Progenitor cell of endocrine pancreas (in vitro differentiated cells): ENCODE data around the gene SRGN. TPM values are rescaled to one million over a fixed set of nuclear protein-coding genes. Genes with fewer than 3 reads are reported as not detected.
A peak's percentile ranks its signal among the peaks of the same experiment; 100 is the strongest.

Source experiments
- DNase-seq: peaks from one replicate; pipeline ENCODE4 v3.0.0; 2021; ENCODE audit warnings: low spot score; ENCODE audit not compliant: unreplicated experiment
- H3K27ac Mint-ChIP-seq: 2 replicates; pipeline ENCODE4 v1.8.0; 2021; ENCODE audit warnings: mild to moderate bottlenecking, moderate library complexity, mixed read lengths
- H3K27me3 Mint-ChIP-seq: 2 replicates; pipeline ENCODE4 v1.8.0; 2021; ENCODE audit warnings: mixed read lengths
- H3K36me3 Mint-ChIP-seq: 2 replicates; pipeline ENCODE4 v1.8.0; 2022; ENCODE audit warnings: mixed read lengths; ENCODE audit not compliant: insufficient read depth
- H3K4me1 Mint-ChIP-seq: 2 replicates; pipeline ENCODE4 v1.8.0; 2021; ENCODE audit warnings: low read depth, mixed read lengths
- H3K4me3 Mint-ChIP-seq: 2 replicates; pipeline ENCODE4 v1.8.0; 2021; ENCODE audit warnings: low read depth, mild to moderate bottlenecking, moderate library complexity, mixed read lengths
- H3K9me3 Mint-ChIP-seq: 2 replicates; pipeline ENCODE4 v1.8.0; 2021; ENCODE audit warnings: low read depth, mixed read lengths
- CTCF ChIP-seq: fragments of 200-600 bp; sonication (generic); IDR thresholded peaks from one replicate; pipeline ENCODE4 v1.5.0; 2021; ENCODE audit warnings: antibody characterized with exemption, mild to moderate bottlenecking; ENCODE audit not compliant: unreplicated experiment
- total RNA-seq: library from RNA; stranded (reverse); gene quantifications from 2 replicates; pipeline ENCODE4 v1.2.1, GENCODE V29; 2021

The SRGN gene
- total RNA-seq, 1 donor from 2014 or later, result not detected

- Mint-ChIP-seq H3K9me3 (peaks cover 3% of the 10 kb centered on the region), H3K36me3 (no peaks in the 10 kb centered on the region), H3K27me3 (peaks cover 12% of the 10 kb centered on the region), H3K4me1 (no peaks in the 10 kb centered on the region), H3K4me3 (no peak overlapping the region), H3K27ac (no peak overlapping the region)
- no peak for TF ChIP-seq CTCF
- DNase-seq, result no peak
These were observed 19.8 kb downstream of the SRGN start for GRCh38 chr10:69107699-69108098.

- H3K27me3 Mint-ChIP-seq, result peaks cover 2% of the 10 kb centered on the region
- H3K27ac Mint-ChIP-seq, result no peak overlapping the region
- H3K36me3 Mint-ChIP-seq, result no peaks in the 10 kb centered on the region
- DNase-seq, result no peak
- no peaks in the 10 kb centered on the region for H3K9me3 Mint-ChIP-seq
- no peak for TF ChIP-seq CTCF
- H3K4me1 Mint-ChIP-seq, result peaks cover 3% of the 10 kb centered on the region
- H3K4me3 Mint-ChIP-seq, result no peak overlapping the region
These were observed 32.0 kb downstream of the SRGN start for GRCh38 chr10:69119896-69120295.

- H3K4me3 Mint-ChIP-seq, result peak overlapping the region; percentile 91
- peak; percentile 36 for TF ChIP-seq CTCF
- no peaks in the 10 kb centered on the region for H3K9me3 Mint-ChIP-seq
- H3K36me3 Mint-ChIP-seq, result no peaks in the 10 kb centered on the region
- no peak for DNase-seq
- H3K27me3 Mint-ChIP-seq, result no peaks in the 10 kb centered on the region
- H3K27ac Mint-ChIP-seq, result peak overlapping the region; percentile 99
- H3K4me1 Mint-ChIP-seq, result peaks cover 10% of the 10 kb centered on the region
These were observed 35.4 kb downstream of the SRGN start for GRCh38 chr10:69123306-69123746.

- Mint-ChIP-seq H3K4me3 (peak within 1 kb of the TSS; percentile 95), H3K9me3 (no peaks in the 10 kb centered on the region), H3K27me3 (no peaks in the 10 kb centered on the region)
These were observed 36.1 kb downstream of the SRGN start, which contains the start of gene VPS26A for GRCh38 chr10:69123747-69124562. Gene VPS26A, plus strand, starts transcription at chr10:69124178. Its CDS starts 100 bp downstream, at chr10:69124278.

More at GRCh38 chr10:69123747-69124562, 36.1 kb downstream of the SRGN start, which contains the start of gene VPS26A:
- no peak for TF ChIP-seq CTCF
- H3K27ac Mint-ChIP-seq, result peak within 1 kb of the TSS; percentile 99
- peak; percentile 98 for DNase-seq
- no peaks in the 10 kb centered on the region for H3K36me3 Mint-ChIP-seq
- peaks cover 10% of the 10 kb centered on the region for H3K4me1 Mint-ChIP-seq
